IMR-90 (cell line): ENCODE measurements around the gene KRTAP10-1.

Source experiments
- BHLHE40 ChIP-seq: fragments of 150-350 bp; IDR thresholded peaks from 2 replicates; pipeline ENCODE4 v1.6.1; 2016; ENCODE audit warnings: mild to moderate bottlenecking, low read depth, low read length
- CTCF ChIP-seq: conservative IDR thresholded peaks from 2 replicates; pipeline ENCODE4 v1.5.1; 2012; ENCODE audit warnings: mild to moderate bottlenecking, low read depth, low read length, improper control_type of control experiment
- MAZ ChIP-seq: IDR thresholded peaks from 2 replicates; pipeline ENCODE4 v1.6.1; 2012; ENCODE audit warnings: low read depth, mild to moderate bottlenecking, low read length, improper control_type of control experiment, moderate library complexity, borderline replicate concordance
- POLR2A ChIP-seq: IDR thresholded peaks from 2 replicates; pipeline ENCODE4 v1.6.1; 2012; ENCODE audit warnings: mild to moderate bottlenecking, low read depth, low read length
- RFX5 ChIP-seq: IDR thresholded peaks from 2 replicates; pipeline ENCODE4 v1.8.0; 2012; ENCODE audit warnings: low read depth, mild to moderate bottlenecking, low read length, moderate library complexity

GRCh38 chr21:44521928-44522752 lies 17.9 kb downstream of the KRTAP10-1 start:
- TF ChIP-seq RFX5 (no peak), MAZ (no peak), BHLHE40 (no peak), CTCF (no peak), POLR2A (no peak)
